HTERT RPE-1 (cell line): ENCODE results near the gene ZNF254.
"Not testable (repeated sequence)": the region's sequence is repeated elsewhere in the genome, so short reads cannot be mapped to it uniquely, and the experiment has no call there.

Experiments used
- in situ Hi-C: fragments of 300-500 bp; cut with MboI; formaldehyde crosslinking; loops from 4 replicates; pipeline ENCODE4 v1.14.3; 2020; ENCODE audit warnings: low sequenced_read_pairs

The ZNF254 gene

GRCh38 chr19:24071078-24071477, 15.9 kb upstream of the ZNF254 start:
- in situ Hi-C loops: no loop called here

- in situ Hi-C loops: no loop called here
Observed at GRCh38 chr19:24072720-24073119, 14.3 kb upstream of the ZNF254 start.

GRCh38 chr19:24073807-24074206, 13.2 kb upstream of the ZNF254 start:
- in situ Hi-C loops: no loop called here

- in situ Hi-C loops: no loop called here
Observed at GRCh38 chr19:24074720-24075454, 12.1 kb upstream of the ZNF254 start.

GRCh38 chr19:24075530-24075929, 11.5 kb upstream of the ZNF254 start:
- in situ Hi-C loops: not testable (repeated sequence)

GRCh38 chr19:24078680-24079079, 8.3 kb upstream of the ZNF254 start:
- in situ Hi-C loops: no loop called here

- in situ Hi-C loops: no loop called here
Observed at GRCh38 chr19:24081056-24081455, 5.9 kb upstream of the ZNF254 start.

- in situ Hi-C loops: no loop called here
Observed at GRCh38 chr19:24098359-24098758, 11.4 kb downstream of the ZNF254 start.

- in situ Hi-C loops: no loop called here
Observed at GRCh38 chr19:24099829-24100228, 12.8 kb downstream of the ZNF254 start.

- in situ Hi-C loops: not testable (repeated sequence)
Observed at GRCh38 chr19:24100597-24100996, 13.6 kb downstream of the ZNF254 start.

- in situ Hi-C loops: no loop called here
Observed at GRCh38 chr19:24101459-24102115, 14.6 kb downstream of the ZNF254 start.

- in situ Hi-C loops: no loop called here
Observed at GRCh38 chr19:24127601-24128000, 40.6 kb downstream of the ZNF254 start.

GRCh38 chr19:24140099-24140498, 53.1 kb downstream of the ZNF254 start:
- in situ Hi-C loops: no loop called here

GRCh38 chr19:24140591-24140990, 53.6 kb downstream of the ZNF254 start:
- in situ Hi-C loops: no loop called here

- in situ Hi-C loops: no loop called here
Observed at GRCh38 chr19:24141612-24142011, 54.6 kb downstream of the ZNF254 start.

- in situ Hi-C loops: no loop called here
Observed at GRCh38 chr19:24142771-24143170, 55.8 kb downstream of the ZNF254 start.

GRCh38 chr19:24159707-24160106, 72.7 kb downstream of the ZNF254 start:
- in situ Hi-C loops: no loop called here

GRCh38 chr19:24166055-24166454, 79.1 kb downstream of the ZNF254 start:
- in situ Hi-C loops: no loop called here

GRCh38 chr19:24173882-24174281, 86.9 kb downstream of the ZNF254 start:
- in situ Hi-C loops: no loop called here

GRCh38 chr19:24177686-24178085, 90.7 kb downstream of the ZNF254 start:
- in situ Hi-C loops: no loop called here

- in situ Hi-C loops: no loop called here
Observed at GRCh38 chr19:24178207-24178606, 91.2 kb downstream of the ZNF254 start.
